ENCODE results near the gene PCSK7. TPM values are rescaled to one million over a fixed set of nuclear protein-coding genes. Genes with fewer than 3 reads are reported as not detected.

The PCSK7 gene
- total and polyA plus RNA-seq, 2 donors (not counting 3 experiments of a cell fraction or from before 2014, with no cell fraction given): 40.8 to 72.7 TPM

- no peak for FAIRE-seq
- no peak overlapping the region for H3K9ac ChIP-seq (replicated peaks; ENCODE audit: extremely low read depth, insufficient read depth, low read length)
- BruUV-seq (replicated peaks): no TSS peak
- H3K27me3 ChIP-seq (ENCODE audit: control insufficient read depth in 2 of 2, insufficient read depth in 2 of 2, low read length in 2 of 2): no peaks in the 10 kb centered on the region
- POLR2A ChIA-PET: interaction anchor here (0.9 kb wide), 1 partner anchor 19 kb away, joined by 4 read pairs; no protein-coding TSS in a partner anchor
- peaks cover 17 to 23% of the 10 kb centered on the region in 2 experiments for H3K36me3 ChIP-seq (ENCODE audit: control insufficient read depth in 2 of 2, extremely low read depth in 1 of 2, insufficient read depth in 2 of 2, low read length in 2 of 2)
- dilution Hi-C loops (cut with MboI; ENCODE audit: extremely low pct_ligation_motif_present, low sequenced_read_pairs): no loop called here
- H3K4me3 ChIP-seq (replicated peaks in 1 of 3; ENCODE audit: insufficient read depth in 1 of 3, low read depth in 1 of 3, low read length in 3 of 3): no peak overlapping the region
- H3K9me3 ChIP-seq (replicated peaks; ENCODE audit: control insufficient read depth, insufficient read depth, low read length): no peaks in the 10 kb centered on the region
- no peak for TF ChIP-seq FOS (IDR thresholded peaks at IDR 0.05; ENCODE audit: borderline replicate concordance, insufficient read depth, low read length)
- TF ChIP-seq POLR2A (IDR thresholded peaks at IDR 0.05; ENCODE audit: low read depth, low read length): no peak
- TF ChIP-seq MAX (IDR thresholded peaks at IDR 0.05; ENCODE audit: insufficient read depth, insufficient read length): no peak
- no peak for TF ChIP-seq GATA2 (IDR thresholded peaks at IDR 0.05; ENCODE audit: insufficient read depth, insufficient read length, low read depth, low read length)
- no peak for TF ChIP-seq MYC (IDR thresholded peaks at IDR 0.05; ENCODE audit: low read depth, low read length)
- no peak for TF ChIP-seq JUN (IDR thresholded peaks at IDR 0.05; ENCODE audit: borderline replicate concordance, insufficient read depth, insufficient read length, low read depth)
- TF ChIP-seq CTCF (IDR thresholded peaks at IDR 0.05; ENCODE audit: extremely low read depth in 1 of 2, insufficient read depth in 1 of 2, low read depth in 1 of 2, low read length in 2 of 2): no peak
- no peak for TF ChIP-seq POLR2AphosphoS5 (IDR thresholded peaks at IDR 0.05; ENCODE audit: insufficient read depth, low read depth, low read length)
- no peak for TF ChIP-seq EZH2 (IDR thresholded peaks at IDR 0.05; ENCODE audit: borderline replicate concordance, low read depth, low read length, severe bottlenecking)
- DNase-seq (ENCODE audit: low read depth, low spot score): peak; percentile 70
- intact Hi-C loops (cut with micrococcal nuclease): no loop called here
- H3K4me2 ChIP-seq (ENCODE audit: insufficient read depth, low read length): no peak overlapping the region
- H3K79me2 ChIP-seq (ENCODE audit: control insufficient read depth, insufficient read depth, low read length): peaks cover 45% of the 10 kb centered on the region
- CTCF ChIA-PET: interaction anchor here (1.1 to 1.7 kb wide), 2 partner anchors 12 to 70 kb away, joined by 3 to 5 read pairs; no protein-coding TSS in a partner anchor
- peaks cover 9% of the 10 kb centered on the region for H4K20me1 ChIP-seq (replicated peaks; ENCODE audit: control insufficient read depth, extremely low read depth, insufficient read depth, low read length)
- no peaks in the 10 kb centered on the region for H3K9me1 ChIP-seq (replicated peaks; ENCODE audit: control insufficient read depth, extremely low read depth, insufficient read depth, low read length)
- H3K27ac ChIP-seq (ENCODE audit: insufficient read depth, low read depth, low read length): no peak overlapping the region
- H2AFZ ChIP-seq (ENCODE audit: low read depth, low read length): no peak overlapping the region
- no peaks in the 10 kb centered on the region for H3K4me1 ChIP-seq (ENCODE audit: control insufficient read depth, extremely low read depth, insufficient read depth, low read length)
Measured at GRCh38 chr11:117160826-117161225, 71.0 kb downstream of the PCSK7 start.
